B cell (primary cell): ENCODE results near the gene HYDIN. TPM values are rescaled to one million over a fixed set of nuclear protein-coding genes. Genes with fewer than 3 reads are reported as not detected.

ENCODE experiments used
- ATAC-seq: fragments of 200-7000 bp; cut with Tn5 transposase; one replicate; pipeline ENCODE4 v1.10.0; 2021; ENCODE audit warnings: low read depth, mild to moderate bottlenecking, moderate number of reproducible peaks, moderate library complexity
- CTCF ChIA-PET: fragments of 350-600 bp; sonication (Branson Sonifier 250); formaldehyde crosslinking; loops from one replicate; lab custom pipeline; 2021; ENCODE audit warnings: antibody characterized with exemption, inconsistent platforms; lab: Charles Lee
- POLR2A ChIA-PET: fragments of 350-600 bp; sonication (Branson Sonifier 250); formaldehyde crosslinking; loops from one replicate; lab custom pipeline; 2021; ENCODE audit warnings: antibody characterized with exemption; lab: Charles Lee
- DNase-seq: peaks from one replicate; pipeline ENCODE4 v3.0.0; 2013
- H2AFZ ChIP-seq: 2 replicates; pipeline ENCODE4 v1.6.1; 2012; ENCODE audit warnings: mild to moderate bottlenecking, low read depth, low read length; ENCODE audit not compliant: insufficient read depth, poor library complexity, severe bottlenecking
- H3K27ac ChIP-seq, 2 donors: 1 replicate in 1 of 2; 2 replicates in 1 of 2; pipeline ENCODE4 v1.5.1; 2012 to 2013; ENCODE audit warnings: low read length in 2 of 2, mild to moderate bottlenecking in 2 of 2, moderate library complexity in 1 of 2
- H3K27me3 ChIP-seq, 4 experiments: fragments of 200-600 bp in 1 of 4; sonication (generic) in 1 of 4; replicated peaks in 1 of 4; 1 replicate in 2 of 4; 2 replicates in 2 of 4; pipeline versions ENCODE4 v1.6.1 to v1.7.0; 2013 to 2016; ENCODE audit warnings: low read length in 3 of 4, mild to moderate bottlenecking in 2 of 4, mixed read lengths in 1 of 4, moderate library complexity in 1 of 4; ENCODE audit not compliant: insufficient read depth in 4 of 4, control insufficient read depth in 3 of 4; ENCODE audit errors: control extremely low read depth in 1 of 4
- H3K36me3 ChIP-seq, 2 experiments: replicated peaks in 1 of 2; 1 replicate in 1 of 2; 2 replicates in 1 of 2; pipeline versions ENCODE4 v1.6.1 to v1.7.1; 2013; ENCODE audit warnings: low read length in 1 of 2; ENCODE audit not compliant: insufficient read depth in 2 of 2, control insufficient read depth in 1 of 2; ENCODE audit errors: control extremely low read depth in 1 of 2, extremely low read depth in 1 of 2
- H3K4me1 ChIP-seq, 2 donors: fragments of 200-600 bp in 1 of 2; sonication (generic) in 1 of 2; 1 replicate in 1 of 2; 2 replicates in 1 of 2; pipeline versions ENCODE4 v1.5.1 to v1.6.1; 2013 to 2017; ENCODE audit warnings: low read length in 2 of 2; ENCODE audit not compliant: control insufficient read depth in 2 of 2, insufficient read depth in 2 of 2
- H3K4me2 ChIP-seq: replicated peaks from 2 replicates; pipeline ENCODE3; 2012; ENCODE audit warnings: mild to moderate bottlenecking, low read depth, low read length; ENCODE audit not compliant: poor library complexity, severe bottlenecking
- H3K4me3 ChIP-seq, 5 experiments: fragments of 200-600 bp in 1 of 5; sonication (generic) in 1 of 5; 1 replicate in 3 of 5; 2 replicates in 2 of 5; pipeline versions ENCODE4 v1.5.1 to v1.7.0; 2011 to 2016; ENCODE audit warnings: low read length in 4 of 5, mild to moderate bottlenecking in 4 of 5, low read depth in 2 of 5, control low read depth in 1 of 5, moderate library complexity in 1 of 5; ENCODE audit not compliant: insufficient read depth in 1 of 5; ENCODE audit errors: control extremely low read depth in 1 of 5, extremely low read depth in 1 of 5
- H3K79me2 ChIP-seq: fragments of 200-600 bp; sonication (generic); one replicate; pipeline ENCODE4 v1.6.0; 2016; ENCODE audit warnings: low read length; ENCODE audit not compliant: control insufficient read depth, insufficient read depth
- H3K9ac ChIP-seq: fragments of 200-600 bp; sonication (generic); 2 replicates; pipeline ENCODE4 v1.6.1; 2017; ENCODE audit warnings: mild to moderate bottlenecking, low read length, moderate library complexity
- H3K9me3 ChIP-seq, 3 donors: one replicate each; pipeline versions ENCODE4 v1.6.1 to v1.7.1; 2013; ENCODE audit warnings: low read length in 2 of 3; ENCODE audit not compliant: control insufficient read depth in 2 of 3, insufficient read depth in 1 of 3; ENCODE audit errors: control extremely low read depth in 1 of 3
- H4K20me1 ChIP-seq: 2 replicates; pipeline ENCODE4 v1.6.0; 2012; ENCODE audit warnings: mild to moderate bottlenecking, low read length; ENCODE audit not compliant: insufficient read depth, control insufficient read depth, poor library complexity, severe bottlenecking
- H3K27ac Mint-ChIP-seq: one replicate; pipeline ENCODE4 v1.8.0; 2021; ENCODE audit warnings: mixed read lengths
- H3K27me3 Mint-ChIP-seq: one replicate; pipeline ENCODE4 v1.8.0; 2021; ENCODE audit warnings: mixed read lengths
- H3K4me1 Mint-ChIP-seq: one replicate; pipeline ENCODE4 v1.8.0; 2021; ENCODE audit warnings: mixed read lengths
- H3K4me3 Mint-ChIP-seq: one replicate; pipeline ENCODE4 v1.8.0; 2021; ENCODE audit warnings: mixed read lengths
- H3K9me3 Mint-ChIP-seq: one replicate; pipeline ENCODE4 v1.8.0; 2022; ENCODE audit warnings: mixed read lengths; ENCODE audit not compliant: insufficient read depth
- EZH2 ChIP-seq: IDR thresholded peaks from 2 replicates; pipeline ENCODE4 v1.6.1; 2012; ENCODE audit warnings: borderline replicate concordance, low read depth, mild to moderate bottlenecking, moderate library complexity, low read length; ENCODE audit not compliant: insufficient read depth, poor library complexity, severe bottlenecking
- WGBS: methylation state at CpG from one replicate; pipeline ENCODE4 v1.1.5; 2013; ENCODE audit warnings: missing lambda C conversion rate; ENCODE audit not compliant: insufficient coverage; 5-methylcytosine and 5-hydroxymethylcytosine counted together
- intact Hi-C: fragments of 100-400 bp; cut with micrococcal nuclease; formaldehyde crosslinking; loops from one replicate; pipeline ENCODE4 v1.10.0; 2022
- polyA plus RNA-seq: library from polyadenylated mRNA; depleted of rRNA; stranded (reverse); fragments of >200 nt; gene quantifications from 2 replicates; pipeline ENCODE4 v1.2.3, GENCODE V29; 2012
- total RNA-seq, 2 donors: library from RNA; stranded (reverse); fragments of 120-200 nt in 1 of 2; gene quantifications; 1 replicate in 1 of 2; 2 replicates in 1 of 2; pipeline versions ENCODE4 v1.2.3 to v1.2.4, GENCODE V29; 2013 to 2022
- TF ChIP-seq, protein P1 (sequence below): fragments of 200-600 bp; IDR thresholded peaks from one replicate; pipeline ENCODE4 v1.8.0; 2022; ENCODE audit warnings: antibody characterized with exemption, mild to moderate bottlenecking

HYDIN gene
- total and polyA plus RNA-seq, 2 donors (not counting 1 experiment from before 2014, with no cell fraction given): 0.10 TPM; not detected in 1

DNA sequence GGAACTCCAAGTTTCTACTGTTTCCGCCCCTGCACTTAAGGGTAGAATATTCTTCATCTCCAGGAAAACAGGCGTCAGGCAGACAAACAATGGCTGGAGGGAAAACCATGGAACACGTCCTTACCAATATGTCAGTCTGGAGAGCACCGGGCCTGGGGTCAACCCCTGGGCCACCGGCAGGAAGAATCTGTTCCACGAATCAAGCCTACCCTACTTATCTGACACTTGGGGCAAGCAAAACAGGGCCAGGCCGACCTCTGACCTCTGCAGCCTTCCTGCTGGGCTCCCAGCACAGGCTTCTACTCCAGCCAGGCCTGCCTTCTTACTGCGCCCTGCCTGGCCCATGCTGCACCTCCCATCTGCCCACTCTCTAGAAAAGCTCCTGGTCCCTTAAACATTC lies 439.7 kb downstream of the HYDIN start:
- H3K4me2 ChIP-seq: no peak overlapping the region
- H3K27me3 ChIP-seq: no peaks in the 10 kb centered on the region
- intact Hi-C loops: no loop called here
- no peak for TF ChIP-seq EZH2
- TF ChIP-seq, protein P1, sequence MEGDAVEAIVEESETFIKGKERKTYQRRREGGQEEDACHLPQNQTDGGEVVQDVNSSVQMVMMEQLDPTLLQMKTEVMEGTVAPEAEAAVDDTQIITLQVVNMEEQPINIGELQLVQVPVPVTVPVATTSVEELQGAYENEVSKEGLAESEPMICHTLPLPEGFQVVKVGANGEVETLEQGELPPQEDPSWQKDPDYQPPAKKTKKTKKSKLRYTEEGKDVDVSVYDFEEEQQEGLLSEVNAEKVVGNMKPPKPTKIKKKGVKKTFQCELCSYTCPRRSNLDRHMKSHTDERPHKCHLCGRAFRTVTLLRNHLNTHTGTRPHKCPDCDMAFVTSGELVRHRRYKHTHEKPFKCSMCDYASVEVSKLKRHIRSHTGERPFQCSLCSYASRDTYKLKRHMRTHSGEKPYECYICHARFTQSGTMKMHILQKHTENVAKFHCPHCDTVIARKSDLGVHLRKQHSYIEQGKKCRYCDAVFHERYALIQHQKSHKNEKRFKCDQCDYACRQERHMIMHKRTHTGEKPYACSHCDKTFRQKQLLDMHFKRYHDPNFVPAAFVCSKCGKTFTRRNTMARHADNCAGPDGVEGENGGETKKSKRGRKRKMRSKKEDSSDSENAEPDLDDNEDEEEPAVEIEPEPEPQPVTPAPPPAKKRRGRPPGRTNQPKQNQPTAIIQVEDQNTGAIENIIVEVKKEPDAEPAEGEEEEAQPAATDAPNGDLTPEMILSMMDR: no peak
- H3K79me2 ChIP-seq: peaks cover 84% of the 10 kb centered on the region
- H3K36me3 ChIP-seq: peaks cover 0 to 16% of the 10 kb centered on the region in 2 experiments
- WGBS: 94% methylated on average over 8 of the region's 8 CpGs
- ChIA-PET CTCF (no interaction called here), POLR2A (no interaction called here)
- DNase-seq (no peak), ATAC-seq (no peak)
- H3K4me1 ChIP-seq: peaks cover 10 to 12% of the 10 kb centered on the region in 2 donors
- no peak overlapping the region for H3K4me3 Mint-ChIP-seq
- H2AFZ ChIP-seq: no peak overlapping the region
- H3K4me1 Mint-ChIP-seq: peaks cover 25% of the 10 kb centered on the region
- peaks cover 86% of the 10 kb centered on the region for H4K20me1 ChIP-seq
- no peaks in the 10 kb centered on the region for H3K9me3 ChIP-seq
- no peak overlapping the region for H3K27ac ChIP-seq
- H3K9ac ChIP-seq: no peak overlapping the region
- H3K27me3 Mint-ChIP-seq: no peaks in the 10 kb centered on the region
- H3K4me3 ChIP-seq: no peak overlapping the region
- no peaks in the 10 kb centered on the region for H3K9me3 Mint-ChIP-seq
- no peak overlapping the region for H3K27ac Mint-ChIP-seq

GRCh38 chr16:70789595-70790447 lies 440.7 kb downstream of the HYDIN start:
- Mint-ChIP-seq H3K9me3 (no peaks in the 10 kb centered on the region), H3K27ac (peak overlapping the region; percentile 47), H3K4me1 (peaks cover 24% of the 10 kb centered on the region), H3K4me3 (no peak overlapping the region), H3K27me3 (no peaks in the 10 kb centered on the region)
- Histone ChIP-seq H2AFZ (no peak overlapping the region), H4K20me1 (peaks cover 76% of the 10 kb centered on the region), H3K4me2 (no peak overlapping the region), H3K9ac (no peak overlapping the region), H3K4me3 (no peak overlapping the region), H3K4me1 (peaks cover 7 to 12% of the 10 kb centered on the region in 2 donors), H3K27me3 (no peaks in the 10 kb centered on the region), H3K27ac (no peak overlapping the region), H3K79me2 (peaks cover 74% of the 10 kb centered on the region), H3K36me3 (peaks cover 0 to 26% of the 10 kb centered on the region in 2 experiments), H3K9me3 (no peaks in the 10 kb centered on the region)
- CTCF ChIA-PET: no interaction called here
- TF ChIP-seq EZH2: no peak
- TF ChIP-seq, protein P1: no peak
- ATAC-seq (no peak), DNase-seq (no peak)
- intact Hi-C loops: no loop called here
- POLR2A ChIA-PET: no interaction called here
- 91% methylated on average over 12 of the region's 16 CpGs for WGBS
